Subcutaneous adipose tissue (tissue), 4 donors: ENCODE data around the gene OPCML. TPM values are rescaled to one million over a fixed set of nuclear protein-coding genes. Genes with fewer than 3 reads are reported as not detected.

ENCODE experiments used
- CTCF ChIP-seq: fragments of 450-650 bp; IDR thresholded peaks from one replicate; pipeline ENCODE4 v1.5.1; 2016; ENCODE audit warnings: low read depth, mild to moderate bottlenecking, control low read depth, antibody characterized with exemption, moderate library complexity
- total RNA-seq, 4 donors: library from RNA; depleted of rRNA; stranded (reverse); fragments of >200 nt; gene quantifications; one replicate each; pipeline ENCODE4 v1.1.0, GENCODE V29; 2016

Gene OPCML
- total RNA-seq, 4 donors from 2014 or later = under 0.01 TPM; not detected in 3

- no peak for TF ChIP-seq CTCF
Measured at GRCh38 chr11:132447761-132448160, 1084.5 kb downstream of the OPCML start.

GRCh38 chr11:132445859-132446291 is 1086.4 kb downstream of the OPCML start:
- TF ChIP-seq CTCF = no peak

GRCh38 chr11:132444911-132445310 is 1087.4 kb downstream of the OPCML start:
- TF ChIP-seq CTCF = no peak

GRCh38 chr11:132439711-132440255 is 1092.5 kb downstream of the OPCML start:
- TF ChIP-seq CTCF = no peak

GRCh38 chr11:132438418-132438817 is 1093.9 kb downstream of the OPCML start:
- TF ChIP-seq CTCF = no peak

- no peak for TF ChIP-seq CTCF
Measured at GRCh38 chr11:132430429-132431062, 1101.8 kb downstream of the OPCML start.

- no peak for TF ChIP-seq CTCF
Measured at GRCh38 chr11:132429685-132430084, 1102.6 kb downstream of the OPCML start.
